Activated CD8-positive, alpha-beta memory T cell treated with anti-CD3 and anti-CD28 coated beads, Interleukin-2, amount 50 U/mL, for 4 hours (primary cell): ENCODE data around the gene ZNF25.
"Not testable (repeated sequence)": the region's sequence is repeated elsewhere in the genome, so short reads cannot be mapped to it uniquely, and the experiment has no call there.

Source experiments
- DNase-seq: peaks from one replicate; pipeline ENCODE4 v3.0.0-alpha.2; 2020

The ZNF25 gene

DNA sequence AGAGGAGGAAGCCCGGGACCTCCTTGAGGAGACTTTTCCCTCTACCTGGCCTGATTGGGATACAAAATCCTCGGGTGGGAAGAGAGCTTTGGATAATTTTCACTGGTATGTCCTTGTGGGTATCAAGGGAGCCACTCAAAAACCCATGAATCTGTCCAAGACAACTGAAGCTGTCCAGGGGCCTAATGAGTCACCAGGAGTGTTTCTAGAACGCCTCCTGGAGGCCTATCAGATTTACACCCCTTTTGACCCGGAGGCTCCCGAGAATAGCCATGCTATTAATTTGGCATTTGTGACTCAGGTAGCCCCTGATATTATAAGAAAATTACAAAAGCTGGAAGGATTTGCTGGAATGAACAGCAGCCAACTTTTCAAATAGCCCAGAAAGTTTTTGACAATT, 38.6 kb downstream of the ZNF25 start:
- DNase-seq: no peak

DNA sequence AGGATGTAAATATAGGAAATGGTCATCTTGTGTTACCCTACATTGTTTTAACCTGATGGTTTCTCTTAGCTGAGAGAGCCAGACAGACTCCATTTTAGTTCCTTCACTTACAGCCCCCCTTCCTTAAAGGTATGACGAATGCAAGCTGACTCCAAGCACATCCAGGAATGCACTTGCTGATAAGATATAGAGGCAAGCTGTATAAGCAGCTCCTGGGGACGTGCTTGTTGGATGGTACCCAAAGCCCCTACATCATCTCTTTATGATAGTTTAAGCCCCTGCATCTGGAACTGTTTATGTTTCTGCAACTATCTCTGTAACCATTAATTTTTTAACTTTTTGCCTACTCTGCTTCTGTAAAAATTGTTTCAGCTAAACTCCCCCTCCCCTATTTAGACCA, 41.7 kb downstream of the ZNF25 start:
- no peak for DNase-seq

DNA sequence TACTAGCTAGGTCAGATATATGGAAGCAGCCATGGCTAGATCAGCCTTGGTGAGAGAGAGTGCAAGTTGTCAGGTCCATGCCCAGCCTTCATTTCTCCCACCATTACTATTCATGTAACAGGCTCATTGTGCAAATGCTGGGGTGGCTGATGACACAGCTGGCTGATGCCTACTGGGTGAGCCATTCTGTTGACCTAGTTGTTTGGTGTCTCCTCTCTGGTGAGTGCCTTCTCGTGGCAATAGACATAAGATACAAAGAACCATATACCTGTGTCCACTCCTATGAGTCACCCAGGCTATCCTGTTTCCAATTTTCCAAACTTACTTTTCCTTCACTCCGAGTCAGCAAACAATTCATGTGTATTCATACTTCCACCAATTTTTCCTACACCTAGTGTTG, 46.0 kb downstream of the ZNF25 start:
- DNase-seq: no peak

GRCh38 chr10:37908165-37908564, 68.3 kb downstream of the ZNF25 start:
- DNase-seq: not testable (repeated sequence)

DNA sequence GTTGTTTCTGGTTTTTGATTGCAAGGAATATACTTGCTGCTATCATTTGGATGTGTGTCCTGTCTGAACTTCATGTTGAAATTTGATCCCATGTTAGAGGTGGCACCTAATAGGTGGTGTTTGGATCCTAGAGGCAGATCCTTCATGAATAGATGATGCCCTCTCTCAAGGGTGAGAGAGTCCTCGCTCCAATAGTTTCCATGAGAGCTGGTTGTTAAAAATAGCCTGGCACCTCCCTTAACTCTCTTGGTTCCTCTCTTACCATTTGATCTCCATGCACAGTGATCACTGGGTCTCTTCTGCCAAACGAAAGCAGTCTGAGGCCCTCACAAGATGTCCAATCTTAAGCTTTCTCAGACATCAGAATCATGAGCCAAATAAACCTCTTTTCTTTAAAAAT, 70.1 kb downstream of the ZNF25 start:
- no peak for DNase-seq
